NCI-H146 (cell line): ENCODE measurements around the gene LMX1B.
"Not testable (repeated sequence)": the region's sequence is repeated elsewhere in the genome, so short reads cannot be mapped to it uniquely, and the experiment has no call there.

Experiments used
- DNase-seq: peaks from one replicate; lab custom pipeline; 2025; lab: John Stamatoyannopoulos, UW

Gene LMX1B

GRCh38 chr9:126633881-126634558 is 20.3 kb downstream of the LMX1B start:
- DNase-seq = no peak

GRCh38 chr9:126635061-126635460 is 21.3 kb downstream of the LMX1B start:
- no peak for DNase-seq

- no peak for DNase-seq
Measured at GRCh38 chr9:126635661-126636439, 22.1 kb downstream of the LMX1B start.

- no peak for DNase-seq
Measured at GRCh38 chr9:126636983-126637798, 23.5 kb downstream of the LMX1B start.

GRCh38 chr9:126638571-126639132 is 24.9 kb downstream of the LMX1B start:
- peak; percentile 65 for DNase-seq

GRCh38 chr9:126639318-126640000 is 25.7 kb downstream of the LMX1B start:
- DNase-seq = no peak

GRCh38 chr9:126641118-126641851 is 27.6 kb downstream of the LMX1B start:
- DNase-seq = no peak

- no peak for DNase-seq
Measured at GRCh38 chr9:126642010-126642744, 28.4 kb downstream of the LMX1B start.

GRCh38 chr9:126642839-126643238 is 29.1 kb downstream of the LMX1B start:
- peak; percentile 22 for DNase-seq

GRCh38 chr9:126643945-126644527 is 30.3 kb downstream of the LMX1B start:
- DNase-seq = no peak

- DNase-seq = no peak
Measured at GRCh38 chr9:126646162-126646561, 32.4 kb downstream of the LMX1B start.

GRCh38 chr9:126647585-126648411 is 34.1 kb downstream of the LMX1B start:
- DNase-seq = no peak

- DNase-seq = no peak
Measured at GRCh38 chr9:126649477-126649876, 35.7 kb downstream of the LMX1B start.

- peak; percentile 67 for DNase-seq
Measured at GRCh38 chr9:126650404-126651341, 36.9 kb downstream of the LMX1B start.

- DNase-seq = peak; percentile 87
Measured at GRCh38 chr9:126652140-126652582, 38.4 kb downstream of the LMX1B start.

GRCh38 chr9:126654124-126654523 is 40.4 kb downstream of the LMX1B start:
- no peak for DNase-seq

GRCh38 chr9:126656214-126656613 is 42.5 kb downstream of the LMX1B start:
- DNase-seq = not testable (repeated sequence)
